Loucy (cell line): ENCODE results near the gene SCGB3A2.

Source experiments
- H2AFZ ChIP-seq: fragments of 200-600 bp; sonication (generic); 2 replicates; pipeline ENCODE4 v1.6.0; 2016; ENCODE audit warnings: antibody characterized with exemption, mild to moderate bottlenecking, low read length, moderate library complexity
- H3F3A ChIP-seq: fragments of 200-600 bp; 2 replicates; pipeline ENCODE4 v1.6.0; 2016; ENCODE audit warnings: antibody characterized with exemption, low read depth, mild to moderate bottlenecking
- H3K27me3 ChIP-seq: fragments of 200-600 bp; sonication (generic); 2 replicates; pipeline ENCODE4 v1.6.1; 2014; ENCODE audit warnings: low read length, mild to moderate bottlenecking; ENCODE audit not compliant: insufficient read depth, poor library complexity, severe bottlenecking
- H3K36me3 ChIP-seq: fragments of 200-600 bp; sonication (generic); 2 replicates; pipeline ENCODE4 v1.6.1; 2016; ENCODE audit warnings: low read length; ENCODE audit not compliant: insufficient read depth
- H3K4me1 ChIP-seq: fragments of 200-600 bp; sonication (generic); 2 replicates; pipeline ENCODE4 v1.5.1; 2014; ENCODE audit warnings: low read length, mild to moderate bottlenecking; ENCODE audit not compliant: insufficient read depth, poor library complexity, severe bottlenecking
- H3K4me2 ChIP-seq: fragments of 200-600 bp; sonication (generic); 2 replicates; pipeline ENCODE4 v1.6.0; 2014; ENCODE audit warnings: antibody characterized with exemption, low read length, low read depth, mild to moderate bottlenecking; ENCODE audit not compliant: poor library complexity, severe bottlenecking
- H3K4me3 ChIP-seq: fragments of 200-600 bp; sonication (generic); 2 replicates; pipeline ENCODE4 v1.5.1; 2014; ENCODE audit warnings: low read length, mild to moderate bottlenecking, mixed read lengths; ENCODE audit not compliant: poor library complexity, severe bottlenecking
- H3K79me2 ChIP-seq: fragments of 200-600 bp; sonication (generic); 2 replicates; pipeline ENCODE4 v1.6.1; 2014; ENCODE audit warnings: low read length; ENCODE audit not compliant: insufficient read depth
- H3K9ac ChIP-seq: fragments of 200-600 bp; sonication (generic); 2 replicates; pipeline ENCODE4 v1.6.0; 2014; ENCODE audit warnings: mild to moderate bottlenecking, low read depth, low read length, moderate library complexity; ENCODE audit not compliant: poor library complexity, severe bottlenecking
- H3K9me2 ChIP-seq: fragments of 200-600 bp; sonication (generic); replicated peaks from 2 replicates; pipeline ENCODE4 v1.6.1; 2016; ENCODE audit warnings: low read depth, low read length, mixed read lengths
- H3K9me3 ChIP-seq: fragments of 200-600 bp; sonication (generic); 2 replicates; pipeline ENCODE4 v1.6.1; 2014; ENCODE audit warnings: mild to moderate bottlenecking, antibody characterized with exemption, low read length, low read depth; ENCODE audit not compliant: insufficient read depth
- H4K20me1 ChIP-seq: fragments of 200-600 bp; sonication (generic); 2 replicates; pipeline ENCODE4 v1.6.0; 2014; ENCODE audit warnings: antibody characterized with exemption, low read length, mild to moderate bottlenecking; ENCODE audit not compliant: insufficient read depth, poor library complexity, severe bottlenecking
- CTCF ChIP-seq: fragments of 200-600 bp; sonication (generic); conservative IDR thresholded peaks from 2 replicates; pipeline ENCODE4 v1.5.1; 2014; ENCODE audit warnings: mild to moderate bottlenecking, antibody characterized with exemption, low read length
- EZH2phosphoT487 ChIP-seq: fragments of 200-600 bp; IDR thresholded peaks from 2 replicates; pipeline ENCODE4 v1.6.1; 2018; ENCODE audit warnings: antibody characterized with exemption, mild to moderate bottlenecking, moderate library complexity, borderline replicate concordance

Gene SCGB3A2

GRCh38 chr5:147855774-147856069 is 22.8 kb upstream of the SCGB3A2 start:
- H3K9me3 ChIP-seq, result no peaks in the 10 kb centered on the region
- H3K4me2 ChIP-seq, result no peak overlapping the region
- H2AFZ ChIP-seq, result no peak overlapping the region
- no peaks in the 10 kb centered on the region for H3K27me3 ChIP-seq
- no peaks in the 10 kb centered on the region for H3K79me2 ChIP-seq
- no peaks in the 10 kb centered on the region for H3K36me3 ChIP-seq
- H4K20me1 ChIP-seq, result no peaks in the 10 kb centered on the region
- no peak overlapping the region for H3K4me3 ChIP-seq
- H3K4me1 ChIP-seq, result no peaks in the 10 kb centered on the region
- H3K9ac ChIP-seq, result no peak overlapping the region
- TF ChIP-seq EZH2phosphoT487, result no peak
- no peak for TF ChIP-seq CTCF
- no peaks in the 10 kb centered on the region for H3F3A ChIP-seq
- no peaks in the 10 kb centered on the region for H3K9me2 ChIP-seq

- no peaks in the 10 kb centered on the region for H3K4me1 ChIP-seq
- H3K9me3 ChIP-seq, result no peaks in the 10 kb centered on the region
- H3K36me3 ChIP-seq, result no peaks in the 10 kb centered on the region
- H3F3A ChIP-seq, result no peaks in the 10 kb centered on the region
- TF ChIP-seq CTCF (no peak), EZH2phosphoT487 (no peak)
- H3K79me2 ChIP-seq, result no peaks in the 10 kb centered on the region
- H3K4me2 ChIP-seq, result no peak overlapping the region
- H3K9me2 ChIP-seq, result no peaks in the 10 kb centered on the region
- no peaks in the 10 kb centered on the region for H4K20me1 ChIP-seq
- no peak overlapping the region for H3K9ac ChIP-seq
- no peaks in the 10 kb centered on the region for H3K27me3 ChIP-seq
- peak overlapping the region; percentile 19 for H2AFZ ChIP-seq
- H3K4me3 ChIP-seq, result no peak overlapping the region
These were observed 21.7 kb upstream of the SCGB3A2 start for GRCh38 chr5:147856801-147857200.

DNA sequence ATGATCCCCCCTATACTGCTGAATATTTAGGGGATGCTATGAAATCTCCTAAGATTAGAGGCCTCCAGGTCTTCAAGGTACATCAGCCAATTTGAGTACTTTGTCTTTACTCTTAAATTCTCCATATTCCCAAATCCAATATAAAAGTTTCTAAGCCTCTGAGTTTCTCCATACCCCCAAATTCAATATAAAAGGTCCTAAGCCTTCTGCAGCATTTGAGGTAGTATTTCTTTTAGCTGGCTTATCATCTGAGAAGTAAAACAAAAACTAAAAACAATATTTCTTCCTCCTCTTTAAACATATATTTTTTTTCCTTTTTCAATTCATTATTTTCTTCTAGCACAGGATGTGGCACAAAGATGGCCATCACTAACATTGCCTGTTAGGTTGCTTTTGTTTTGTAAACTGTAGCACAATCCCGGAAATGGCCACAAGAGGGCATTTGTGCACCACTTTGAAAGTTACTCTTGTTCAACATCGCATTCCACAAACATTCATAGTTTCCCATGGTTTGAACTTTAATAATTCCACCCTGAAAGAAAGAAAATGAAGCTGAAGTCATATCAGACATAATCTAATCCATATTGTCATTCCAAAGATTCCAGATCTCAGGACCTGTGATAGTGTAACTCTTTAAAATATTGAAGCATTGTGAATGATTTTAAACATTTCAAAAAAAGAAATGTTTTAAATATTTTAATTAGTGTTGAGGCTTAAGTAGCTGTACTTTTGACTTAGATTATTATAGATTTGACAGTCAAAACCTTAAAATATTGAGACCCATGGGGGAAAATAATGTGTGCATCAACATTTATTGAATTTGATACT is 21.0 kb upstream of the SCGB3A2 start:
- no peak overlapping the region for H3K9ac ChIP-seq
- H3K79me2 ChIP-seq, result no peaks in the 10 kb centered on the region
- peak overlapping the region; percentile 66 for H2AFZ ChIP-seq
- no peaks in the 10 kb centered on the region for H3K4me1 ChIP-seq
- no peaks in the 10 kb centered on the region for H3K27me3 ChIP-seq
- H4K20me1 ChIP-seq, result no peaks in the 10 kb centered on the region
- no peaks in the 10 kb centered on the region for H3K9me2 ChIP-seq
- TF ChIP-seq CTCF, result peak; percentile 91
- TF ChIP-seq EZH2phosphoT487, result no peak
- H3K36me3 ChIP-seq, result no peaks in the 10 kb centered on the region
- no peak overlapping the region for H3K4me3 ChIP-seq
- H3K9me3 ChIP-seq, result no peaks in the 10 kb centered on the region
- H3F3A ChIP-seq, result no peaks in the 10 kb centered on the region
- H3K4me2 ChIP-seq, result no peak overlapping the region
